Epithelial cell of prostate (primary cell): ENCODE measurements around the gene PLEKHG4.
A peak's percentile ranks its signal among the peaks of the same experiment; 100 is the strongest.

Source experiments
- DNase-seq: peaks from one replicate; pipeline ENCODE4 v3.0.0-alpha.2; 2011; ENCODE audit warnings: low read depth, low spot score
- H3K27ac ChIP-seq: fragments of 450-650 bp; 2 replicates; pipeline ENCODE4 v1.5.1; 2017; ENCODE audit warnings: mild to moderate bottlenecking

Gene PLEKHG4

GRCh38 chr16:67260426-67261063 lies 18.8 kb upstream of the PLEKHG4 start:
- no peak for DNase-seq
- no peak overlapping the region for H3K27ac ChIP-seq

GRCh38 chr16:67263201-67263600 lies 16.1 kb upstream of the PLEKHG4 start:
- DNase-seq: no peak
- no peak overlapping the region for H3K27ac ChIP-seq

GRCh38 chr16:67264277-67264676 lies 15.1 kb upstream of the PLEKHG4 start:
- no peak for DNase-seq
- H3K27ac ChIP-seq: no peak overlapping the region

- H3K27ac ChIP-seq: no peak overlapping the region
- no peak for DNase-seq
Observed at GRCh38 chr16:67264866-67265265, 14.5 kb upstream of the PLEKHG4 start.

- H3K27ac ChIP-seq: no peak overlapping the region
- no peak for DNase-seq
Observed at GRCh38 chr16:67265834-67266233, 13.5 kb upstream of the PLEKHG4 start.

- no peak overlapping the region for H3K27ac ChIP-seq
- no peak for DNase-seq
Observed at GRCh38 chr16:67268136-67268579, 11.2 kb upstream of the PLEKHG4 start.

GRCh38 chr16:67269766-67270165 lies 9.6 kb upstream of the PLEKHG4 start:
- H3K27ac ChIP-seq: no peak overlapping the region
- DNase-seq: no peak

- no peak overlapping the region for H3K27ac ChIP-seq
- no peak for DNase-seq
Observed at GRCh38 chr16:67270931-67271338, 8.4 kb upstream of the PLEKHG4 start.

- H3K27ac ChIP-seq: no peak overlapping the region
- no peak for DNase-seq
Observed at GRCh38 chr16:67271446-67271845, 7.9 kb upstream of the PLEKHG4 start.

GRCh38 chr16:67275321-67275720 lies 4.0 kb upstream of the PLEKHG4 start:
- no peak overlapping the region for H3K27ac ChIP-seq
- no peak for DNase-seq

- H3K27ac ChIP-seq: peak overlapping the region; percentile 87
- DNase-seq: peak; percentile 88
Observed at GRCh38 chr16:67277294-67277998, 1.9 kb upstream of the PLEKHG4 start.

GRCh38 chr16:67277999-67278772 lies 1.1 kb upstream of the PLEKHG4 start:
- DNase-seq: no peak
- peak overlapping the region; percentile 87 for H3K27ac ChIP-seq

GRCh38 chr16:67278773-67279295 lies 498 bp upstream of the PLEKHG4 start:
- H3K27ac ChIP-seq: peak overlapping the region; percentile 87

GRCh38 chr16:67280090-67281015 lies 1.0 kb downstream of the PLEKHG4 start:
- no peak overlapping the region for H3K27ac ChIP-seq
- DNase-seq: no peak

More at GRCh38 chr16:67278773-67279295, 498 bp upstream of the PLEKHG4 start:
- DNase-seq: no peak

- no peak overlapping the region for H3K27ac ChIP-seq
- no peak for DNase-seq
Observed at GRCh38 chr16:67281536-67282446, 2.5 kb downstream of the PLEKHG4 start.

- DNase-seq: no peak
- H3K27ac ChIP-seq: no peak overlapping the region
Observed at GRCh38 chr16:67282447-67282805, 3.1 kb downstream of the PLEKHG4 start.

- no peak for DNase-seq
- no peak overlapping the region for H3K27ac ChIP-seq
Observed at GRCh38 chr16:67283039-67283825, 3.9 kb downstream of the PLEKHG4 start.
